H1 (cell line): ENCODE measurements around the gene APBA3. TPM values are rescaled to one million over a fixed set of nuclear protein-coding genes. Genes with fewer than 3 reads are reported as not detected.

ENCODE experiments used
- ATF2 ChIP-seq: IDR thresholded peaks from 2 replicates; pipeline ENCODE4 v1.6.1; 2012; ENCODE audit warnings: low read length, inconsistent platforms
- CHD7 ChIP-seq: fragments of 300-600 bp; sonication (generic); IDR thresholded peaks from 2 replicates; pipeline ENCODE4 v1.7.1; 2012; ENCODE audit warnings: low read length, moderate library complexity, mild to moderate bottlenecking, inconsistent platforms; ENCODE audit not compliant: insufficient replicate concordance
- KDM4A ChIP-seq: IDR thresholded peaks from one replicate; pipeline ENCODE4 v1.7.1; 2012; ENCODE audit warnings: low read depth, mild to moderate bottlenecking, moderate library complexity, low read length, inconsistent platforms; ENCODE audit not compliant: severe bottlenecking
- MAFK ChIP-seq: IDR thresholded peaks from 2 replicates; pipeline ENCODE4 v1.6.1; 2012; ENCODE audit warnings: low read depth, mild to moderate bottlenecking, improper control_type of control experiment, low read length
- RNF2 ChIP-seq: fragments of 200-900, 300-1000 bp; sonication (generic); IDR thresholded peaks from 2 replicates; pipeline ENCODE4 v1.7.1; 2016; ENCODE audit warnings: borderline replicate concordance, low read depth, mild to moderate bottlenecking, antibody characterized with exemption, low read length; ENCODE audit not compliant: poor library complexity, severe bottlenecking; ENCODE audit errors: missing control alignments
- SIN3A ChIP-seq, 2 experiments: IDR thresholded peaks in 1 of 2; conservative IDR thresholded peaks in 1 of 2; 2 replicates each; pipeline ENCODE4 v1.6.1; 2011 to 2012; ENCODE audit warnings: low read length in 2 of 2, improper control_type of control experiment in 1 of 2, low read depth in 1 of 2, mild to moderate bottlenecking in 1 of 2
- SRF ChIP-seq: IDR thresholded peaks from 2 replicates; pipeline ENCODE4 v1.6.1; 2011; ENCODE audit warnings: mild to moderate bottlenecking, low read depth, low read length, moderate library complexity
- polyA plus RNA-seq, 7 experiments: library from polyadenylated mRNA; depleted of rRNA in 3 of 7; stranded (reverse) in 5 of 7; unstranded in 2 of 7; fragments of >200 nt in 5 of 7; fragments of 200-250 nt in 2 of 7; gene quantifications; 1 replicate in 5 of 7; 2 replicates in 1 of 7; 4 replicates in 1 of 7; pipeline versions ENCODE4 v1.2.1 to v1.2.3, GENCODE V29; 2011 to 2013; ENCODE audit warnings: missing spikeins in 2 of 7, mixed read lengths in 2 of 7
- total RNA-seq: library from RNA; stranded (reverse); fragmentation: NEBNext Ultra II Directional; extraction: Animal tissue kit (Norgen Biotek cat#: 25700); gene quantifications from 2 replicates; pipeline ENCODE4 v1.2.1, GENCODE V29; 2021

Gene APBA3
- total and polyA plus RNA-seq, 2 of the 8 experiments (the other 6 are each of a cell fraction or from before 2014, with no cell fraction given), result 21.4 to 36.9 TPM

- TF ChIP-seq CHD7, result no peak
- TF ChIP-seq SIN3A (conservative IDR thresholded peaks at IDR 0.05 in 1 of 2, IDR thresholded peaks at IDR 0.05 in 1 of 2; ENCODE audit: low read depth in 1 of 2, low read length in 2 of 2), result peak; percentile 74 to 95; a peak in 3 of 4 replicates
- TF ChIP-seq ATF2, result peak; percentile 72; the same call in 1 of the 2 replicates
- TF ChIP-seq KDM4A, result peak; percentile 67
- TF ChIP-seq MAFK, result no peak
- 0 out of 2 replicates have a peak, but pooled peaks have one; percentile 23 for TF ChIP-seq SRF
- no peak for TF ChIP-seq RNF2
These were observed 40.2 kb downstream of the APBA3 start (continued) for GRCh38 chr19:3721131-3721886.
